A673 (cell line): ENCODE data around the gene OXSR1. TPM values are rescaled to one million over a fixed set of nuclear protein-coding genes. Genes with fewer than 3 reads are reported as not detected.

Source experiments
- BruUV-seq: library from RNA; stranded (reverse); fragments of 400-500 nt; replicated peaks from 2 replicates; lab custom pipeline; 2021; lab: Mats Ljungman, UMichigan
- CTCF ChIA-PET: fragments of 300-600 bp; sonication (Branson Sonifier 250); formaldehyde crosslinking; loops from one replicate; lab custom pipeline; 2022; ENCODE audit warnings: antibody characterized with exemption; lab: Charles Lee
- POLR2A ChIA-PET: fragments of 300-600 bp; sonication (Branson Sonifier 250); formaldehyde crosslinking; loops from one replicate; lab custom pipeline; 2022; ENCODE audit warnings: antibody characterized with exemption; ENCODE audit not compliant: low non-redundant PET; lab: Charles Lee
- DNase-seq: peaks from one replicate; pipeline ENCODE4 v3.0.0-alpha.2; 2015; ENCODE audit warnings: low spot score
- H3K27ac ChIP-seq: fragments of 200-600 bp; sonication (generic); 2 replicates; pipeline ENCODE4 v1.5.1; 2016; ENCODE audit warnings: mixed run types, low read depth, mild to moderate bottlenecking, mixed read lengths, antibody characterized with exemption, low read length; ENCODE audit not compliant: poor library complexity, severe bottlenecking
- H3K27me3 ChIP-seq: fragments of 200-600 bp; sonication (generic); replicated peaks from 2 replicates; pipeline ENCODE4 v1.6.1; 2017; ENCODE audit warnings: mixed run types, low read depth, mild to moderate bottlenecking, mixed read lengths, antibody characterized with exemption, low read length; ENCODE audit not compliant: insufficient read depth, poor library complexity
- H3K36me3 ChIP-seq: fragments of 200-600 bp; sonication (generic); 2 replicates; pipeline ENCODE4 v1.6.1; 2016; ENCODE audit warnings: mixed run types, mild to moderate bottlenecking, mixed read lengths, antibody characterized with exemption, low read length; ENCODE audit not compliant: insufficient read depth, poor library complexity, severe bottlenecking
- H3K4me1 ChIP-seq: fragments of 200-600 bp; sonication (generic); 2 replicates; pipeline ENCODE4 v1.6.1; 2017; ENCODE audit warnings: mixed run types, mild to moderate bottlenecking, mixed read lengths, antibody characterized with exemption, low read length; ENCODE audit not compliant: insufficient read depth, poor library complexity, severe bottlenecking
- H3K4me3 ChIP-seq: fragments of 200-600 bp; sonication (generic); 2 replicates; pipeline ENCODE4 v1.5.1; 2016; ENCODE audit warnings: low read depth, mixed run types, mild to moderate bottlenecking, mixed read lengths, low read length; ENCODE audit not compliant: poor library complexity, severe bottlenecking
- H3K9me3 ChIP-seq: fragments of 200-600 bp; sonication (generic); 2 replicates; pipeline ENCODE4 v1.6.1; 2016; ENCODE audit warnings: mixed run types, low read depth, mild to moderate bottlenecking, mixed read lengths, antibody characterized with exemption, low read length; ENCODE audit not compliant: poor library complexity, severe bottlenecking
- EZH2 ChIP-seq: fragments of 200-600 bp; sonication (generic); IDR thresholded peaks from 2 replicates; pipeline ENCODE4 v1.6.1; 2017; ENCODE audit warnings: borderline replicate concordance, low read depth, mild to moderate bottlenecking, mixed read lengths, antibody characterized with exemption, low read length; ENCODE audit not compliant: poor library complexity, severe bottlenecking
- intact Hi-C: fragments of 100-400 bp; cut with micrococcal nuclease; formaldehyde crosslinking; loops from one replicate; pipeline ENCODE4 v1.10.0; 2022; ENCODE audit not compliant: unreplicated experiment
- total RNA-seq: library from RNA; stranded (reverse); gene quantifications from 2 replicates; pipeline ENCODE4 v1.2.3, GENCODE V29; 2021
- TF ChIP-seq, protein P1 (sequence below): fragments of 300-800, 200-600 bp; sonication (generic); conservative IDR thresholded peaks from 2 replicates; pipeline ENCODE4 v1.5.1; 2017; ENCODE audit warnings: low read depth, mild to moderate bottlenecking, antibody characterized with exemption, low read length, moderate library complexity, mixed read lengths

Gene OXSR1
- total RNA-seq, 1 experiment from 2014 or later = 30.9 TPM

- TF ChIP-seq, protein P1, sequence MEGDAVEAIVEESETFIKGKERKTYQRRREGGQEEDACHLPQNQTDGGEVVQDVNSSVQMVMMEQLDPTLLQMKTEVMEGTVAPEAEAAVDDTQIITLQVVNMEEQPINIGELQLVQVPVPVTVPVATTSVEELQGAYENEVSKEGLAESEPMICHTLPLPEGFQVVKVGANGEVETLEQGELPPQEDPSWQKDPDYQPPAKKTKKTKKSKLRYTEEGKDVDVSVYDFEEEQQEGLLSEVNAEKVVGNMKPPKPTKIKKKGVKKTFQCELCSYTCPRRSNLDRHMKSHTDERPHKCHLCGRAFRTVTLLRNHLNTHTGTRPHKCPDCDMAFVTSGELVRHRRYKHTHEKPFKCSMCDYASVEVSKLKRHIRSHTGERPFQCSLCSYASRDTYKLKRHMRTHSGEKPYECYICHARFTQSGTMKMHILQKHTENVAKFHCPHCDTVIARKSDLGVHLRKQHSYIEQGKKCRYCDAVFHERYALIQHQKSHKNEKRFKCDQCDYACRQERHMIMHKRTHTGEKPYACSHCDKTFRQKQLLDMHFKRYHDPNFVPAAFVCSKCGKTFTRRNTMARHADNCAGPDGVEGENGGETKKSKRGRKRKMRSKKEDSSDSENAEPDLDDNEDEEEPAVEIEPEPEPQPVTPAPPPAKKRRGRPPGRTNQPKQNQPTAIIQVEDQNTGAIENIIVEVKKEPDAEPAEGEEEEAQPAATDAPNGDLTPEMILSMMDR = no peak
- TF ChIP-seq EZH2 = no peak
- Histone ChIP-seq H3K9me3 (no peaks in the 10 kb centered on the region), H3K4me1 (no peaks in the 10 kb centered on the region), H3K27me3 (no peaks in the 10 kb centered on the region), H3K36me3 (peaks cover 28% of the 10 kb centered on the region), H3K27ac (no peak overlapping the region), H3K4me3 (no peak overlapping the region)
- DNase-seq = no peak
- ChIA-PET CTCF (no interaction called here), POLR2A (no interaction called here)
- no TSS peak for BruUV-seq
- intact Hi-C loops = no loop called here
Measured at GRCh38 chr3:38253704-38254103, 88.4 kb downstream of the OXSR1 start.

- CTCF ChIA-PET = no interaction called here
Measured at GRCh38 chr3:38254872-38255271, 89.5 kb downstream of the OXSR1 start.

GRCh38 chr3:38255627-38256026 lies 90.3 kb downstream of the OXSR1 start:
- H3K27me3 ChIP-seq = no peaks in the 10 kb centered on the region
- ChIA-PET POLR2A (no interaction called here), CTCF (no interaction called here)
- no peak for TF ChIP-seq EZH2
- TF ChIP-seq, protein P1 = no peak
- no peak overlapping the region for H3K4me3 ChIP-seq
- DNase-seq = no peak
- peaks cover 24% of the 10 kb centered on the region for H3K36me3 ChIP-seq
- H3K9me3 ChIP-seq = no peaks in the 10 kb centered on the region
- no peaks in the 10 kb centered on the region for H3K4me1 ChIP-seq
- intact Hi-C loops = no loop called here
- H3K27ac ChIP-seq = no peak overlapping the region
- BruUV-seq = no TSS peak

More at GRCh38 chr3:38254872-38255271, 89.5 kb downstream of the OXSR1 start:
- H3K9me3 ChIP-seq = no peaks in the 10 kb centered on the region
- H3K4me3 ChIP-seq = no peak overlapping the region
- H3K4me1 ChIP-seq = no peaks in the 10 kb centered on the region
- peaks cover 24% of the 10 kb centered on the region for H3K36me3 ChIP-seq
- POLR2A ChIA-PET = interaction anchor here (0.5 kb wide), 1 partner anchor 241 kb away, joined by 3 read pairs; the partner anchor contains the start of gene EXOG
- no peak overlapping the region for H3K27ac ChIP-seq
- H3K27me3 ChIP-seq = no peaks in the 10 kb centered on the region
- TF ChIP-seq, protein P1 = no peak
- no peak for TF ChIP-seq EZH2
- no peak for DNase-seq
- TSS peak; percentile 31 for BruUV-seq
- intact Hi-C loops = no loop called here
